ENCODE results near the gene ZSCAN21. TPM values are rescaled to one million over a fixed set of nuclear protein-coding genes. Genes with fewer than 3 reads are reported as not detected.

The ZSCAN21 gene
- total RNA-seq, 1 donor from 2014 or later = 8.4 TPM

- intact Hi-C loops (cut with DNase I) = no loop called here
- no peak for ATAC-seq
- no peak for TF ChIP-seq CTCF (IDR thresholded peaks at IDR 0.05)
- H3K27ac ChIP-seq = no peak overlapping the region
- peaks cover 11% of the 10 kb centered on the region for H3K4me1 ChIP-seq
- H3K27me3 ChIP-seq (ENCODE audit: low read depth) = no peaks in the 10 kb centered on the region
- H3K4me3 ChIP-seq = no peak overlapping the region
- DNase-seq = no peak
- H3K9me3 ChIP-seq = no peaks in the 10 kb centered on the region
- H3K36me3 ChIP-seq = peaks cover 80% of the 10 kb centered on the region
Measured at GRCh38 chr7:100061518-100062193, 12.1 kb downstream of the ZSCAN21 start.

GRCh38 chr7:100063376-100063775, 13.8 kb downstream of the ZSCAN21 start:
- intact Hi-C loops (cut with DNase I) = no loop called here
- no peaks in the 10 kb centered on the region for H3K27me3 ChIP-seq (ENCODE audit: low read depth)
- H3K36me3 ChIP-seq = peaks cover 67% of the 10 kb centered on the region
- no peak for ATAC-seq
- H3K4me3 ChIP-seq = no peak overlapping the region
- TF ChIP-seq CTCF (IDR thresholded peaks at IDR 0.05) = no peak
- peaks cover 11% of the 10 kb centered on the region for H3K4me1 ChIP-seq
- H3K9me3 ChIP-seq = no peaks in the 10 kb centered on the region
- no peak overlapping the region for H3K27ac ChIP-seq
- DNase-seq = no peak

GRCh38 chr7:100064162-100064561, 14.6 kb downstream of the ZSCAN21 start:
- TF ChIP-seq CTCF (IDR thresholded peaks at IDR 0.05) = no peak
- Histone ChIP-seq H3K36me3 (peaks cover 65% of the 10 kb centered on the region), H3K4me1 (peaks cover 11% of the 10 kb centered on the region), H3K27me3 (ENCODE audit: low read depth) (no peaks in the 10 kb centered on the region), H3K27ac (no peak overlapping the region), H3K9me3 (no peaks in the 10 kb centered on the region), H3K4me3 (no peak overlapping the region)
- intact Hi-C loops (cut with DNase I) = no loop called here
- no peak for DNase-seq
- no peak for ATAC-seq

- DNase-seq = no peak
- no peaks in the 10 kb centered on the region for H3K27me3 ChIP-seq (ENCODE audit: low read depth)
- intact Hi-C loops (cut with DNase I) = no loop called here
- H3K36me3 ChIP-seq = peaks cover 65% of the 10 kb centered on the region
- peak overlapping the region; percentile 47 for H3K27ac ChIP-seq
- no peak overlapping the region for H3K4me3 ChIP-seq
- peaks cover 5% of the 10 kb centered on the region for H3K9me3 ChIP-seq
- no peak for TF ChIP-seq CTCF (IDR thresholded peaks at IDR 0.05)
- H3K4me1 ChIP-seq = peaks cover 11% of the 10 kb centered on the region
- peak; percentile 65 to 69 for ATAC-seq
Measured at GRCh38 chr7:100065452-100066186, 16.0 kb downstream of the ZSCAN21 start.

- TF ChIP-seq CTCF (IDR thresholded peaks at IDR 0.05) = no peak
- no peak overlapping the region for H3K4me3 ChIP-seq
- peaks cover 11% of the 10 kb centered on the region for H3K4me1 ChIP-seq
- no peaks in the 10 kb centered on the region for H3K27me3 ChIP-seq (ENCODE audit: low read depth)
- DNase-seq = no peak
- ATAC-seq = no peak
- peaks cover 18% of the 10 kb centered on the region for H3K9me3 ChIP-seq
- peaks cover 66% of the 10 kb centered on the region for H3K36me3 ChIP-seq
- intact Hi-C loops (cut with DNase I) = no loop called here
- no peak overlapping the region for H3K27ac ChIP-seq
Measured at GRCh38 chr7:100066953-100067352, 17.4 kb downstream of the ZSCAN21 start.
